Testis (tissue), 3 donors: ENCODE data around the gene MPND. TPM values are rescaled to one million over a fixed set of nuclear protein-coding genes. Genes with fewer than 3 reads are reported as not detected.

Experiments
- DNase-seq: peaks from one replicate; pipeline ENCODE4 v3.0.0-alpha.2; 2019
- H3K27ac ChIP-seq, 2 donors: fragments of 200-600 bp; sonication (generic); one replicate each; pipeline ENCODE4 v1.5.1; 2019
- H3K27me3 ChIP-seq: fragments of 200-600 bp; sonication (generic); one replicate; pipeline ENCODE4 v1.5.1; 2019
- H3K36me3 ChIP-seq: fragments of 200-600 bp; sonication (generic); one replicate; pipeline ENCODE4 v1.5.1; 2017; ENCODE audit warnings: low read depth; ENCODE audit errors: missing control alignments
- H3K4me1 ChIP-seq: fragments of 200-600 bp; sonication (generic); one replicate; pipeline ENCODE4 v1.5.1; 2019
- H3K4me3 ChIP-seq, 2 donors: fragments of 200-600 bp; sonication (generic); one replicate each; pipeline ENCODE4 v1.5.1; 2017 to 2019
- H3K9me3 ChIP-seq: fragments of 200-600 bp; sonication (generic); one replicate; pipeline ENCODE4 v1.5.1; 2017
- POLR2A ChIP-seq: fragments of 450-650 bp; IDR thresholded peaks from one replicate; pipeline ENCODE4 v1.6.1; 2017; ENCODE audit warnings: antibody characterized with exemption, mild to moderate bottlenecking, moderate library complexity
- WGBS, 2 donors: methylation state at CpG; one replicate each; pipeline ENCODE4 v1.1.5; 2018; 5-methylcytosine and 5-hydroxymethylcytosine counted together
- intact Hi-C: fragments of 100-400 bp; cut with DNase I; formaldehyde crosslinking; loops from one replicate; pipeline ENCODE4 v1.15.1; 2023; ENCODE audit warnings: low total_unique reads
- polyA plus RNA-seq: library from polyadenylated mRNA; stranded (reverse); fragments of 350-450 nt; fragmentation: Illumina TruSeq; extraction: RNeasy Lipid Tissue Mini Kit (QIAGEN cat#74804); gene quantifications from one replicate; pipeline ENCODE4 v1.2.3, GENCODE V29; 2014; ENCODE audit warnings: low read depth, low replicate concordance; ENCODE audit not compliant: insufficient read depth
- total RNA-seq, 2 donors: library from RNA; depleted of rRNA; stranded (reverse); fragments of >200 nt; gene quantifications; one replicate each; pipeline ENCODE4 v1.2.3, GENCODE V29; 2016
- TF ChIP-seq, protein P1 (sequence below), 3 experiments: fragments of 450-650 bp in 2 of 3; fragments of 200-600 bp in 1 of 3; sonication (generic) in 1 of 3; IDR thresholded peaks; one replicate each; pipeline ENCODE4 v1.5.1; 2016 to 2019; ENCODE audit warnings: antibody characterized with exemption in 3 of 3, mild to moderate bottlenecking in 2 of 3, moderate library complexity in 1 of 3

Gene MPND
- total and polyA plus RNA-seq, 3 donors from 2014 or later: 9.1 to 14.3 (median 13.3) TPM

DNA sequence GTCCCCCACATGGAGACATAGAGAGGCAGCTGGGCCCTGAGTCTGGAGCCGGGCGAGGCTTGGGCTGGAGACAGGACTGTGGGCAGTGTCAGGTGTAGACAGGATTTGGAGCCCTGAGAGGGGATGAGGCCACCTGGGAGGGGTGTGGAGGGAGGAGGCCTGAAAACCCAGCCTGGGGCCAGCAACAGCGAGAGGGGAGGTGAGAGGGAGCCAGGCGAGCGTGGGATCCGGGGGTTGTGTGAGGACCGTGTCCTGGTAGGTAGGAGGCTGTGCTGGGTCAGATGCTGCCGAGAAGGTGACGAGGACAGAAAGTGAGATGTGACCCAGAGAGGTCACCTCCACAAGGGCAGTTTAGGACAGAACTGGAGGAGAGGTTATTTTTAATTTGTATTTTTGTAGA lies 7.4 kb downstream of the MPND start:
- Histone ChIP-seq H3K4me1 (no peaks in the 10 kb centered on the region), H3K36me3 (no peaks in the 10 kb centered on the region), H3K9me3 (no peaks in the 10 kb centered on the region), H3K27ac (no peak overlapping the region), H3K27me3 (no peaks in the 10 kb centered on the region), H3K4me3 (no peak overlapping the region)
- TF ChIP-seq POLR2A: no peak
- TF ChIP-seq, protein P1, sequence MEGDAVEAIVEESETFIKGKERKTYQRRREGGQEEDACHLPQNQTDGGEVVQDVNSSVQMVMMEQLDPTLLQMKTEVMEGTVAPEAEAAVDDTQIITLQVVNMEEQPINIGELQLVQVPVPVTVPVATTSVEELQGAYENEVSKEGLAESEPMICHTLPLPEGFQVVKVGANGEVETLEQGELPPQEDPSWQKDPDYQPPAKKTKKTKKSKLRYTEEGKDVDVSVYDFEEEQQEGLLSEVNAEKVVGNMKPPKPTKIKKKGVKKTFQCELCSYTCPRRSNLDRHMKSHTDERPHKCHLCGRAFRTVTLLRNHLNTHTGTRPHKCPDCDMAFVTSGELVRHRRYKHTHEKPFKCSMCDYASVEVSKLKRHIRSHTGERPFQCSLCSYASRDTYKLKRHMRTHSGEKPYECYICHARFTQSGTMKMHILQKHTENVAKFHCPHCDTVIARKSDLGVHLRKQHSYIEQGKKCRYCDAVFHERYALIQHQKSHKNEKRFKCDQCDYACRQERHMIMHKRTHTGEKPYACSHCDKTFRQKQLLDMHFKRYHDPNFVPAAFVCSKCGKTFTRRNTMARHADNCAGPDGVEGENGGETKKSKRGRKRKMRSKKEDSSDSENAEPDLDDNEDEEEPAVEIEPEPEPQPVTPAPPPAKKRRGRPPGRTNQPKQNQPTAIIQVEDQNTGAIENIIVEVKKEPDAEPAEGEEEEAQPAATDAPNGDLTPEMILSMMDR (IDR thresholded peaks at IDR 0.05): no peak
- 91 to 92% methylated on average over 9 of the region's 9 CpGs for WGBS, 2 donors
- intact Hi-C loops: loop anchor here (10.0 kb wide), 1 partner anchor 76 kb away; the partner anchor contains the start of gene SHD
- DNase-seq: no peak

DNA sequence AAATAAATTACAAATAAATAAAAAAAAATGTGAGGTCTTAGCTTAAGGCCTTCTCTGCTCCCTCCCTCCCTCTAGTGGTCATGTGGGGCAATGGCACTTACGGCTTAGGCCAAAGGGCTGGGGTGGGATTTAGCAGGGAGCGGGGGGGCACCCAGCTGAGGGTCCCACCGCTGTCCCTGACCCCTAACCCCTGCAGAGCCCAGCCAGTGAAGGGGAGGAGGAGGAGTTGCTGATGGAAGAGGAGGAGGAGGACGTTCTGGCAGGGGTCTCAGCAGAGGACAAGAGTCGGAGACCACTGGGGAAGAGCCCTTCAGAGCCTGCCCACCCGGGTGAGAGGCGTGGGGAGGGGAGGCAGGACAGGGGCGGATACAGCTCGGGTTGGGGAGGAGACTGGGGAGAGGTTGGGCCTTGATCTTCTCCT lies 9.3 kb downstream of the MPND start:
- Histone ChIP-seq H3K9me3 (no peaks in the 10 kb centered on the region), H3K36me3 (no peaks in the 10 kb centered on the region), H3K4me3 (no peak overlapping the region), H3K27me3 (no peaks in the 10 kb centered on the region), H3K4me1 (no peaks in the 10 kb centered on the region), H3K27ac (no peak overlapping the region)
- DNase-seq: peak; percentile 42
- intact Hi-C loops: loop anchor here (10.0 kb wide), 1 partner anchor 78 kb away; the partner anchor contains the start of gene SHD
- TF ChIP-seq, protein P1 (IDR thresholded peaks at IDR 0.05): peak; percentile 54 to 92 (median 64)
- no peak for TF ChIP-seq POLR2A
- whole genome bisulfite sequencing, 2 donors: 47 to 55% methylated on average over 8 to 9 of the region's 9 CpGs

DNA sequence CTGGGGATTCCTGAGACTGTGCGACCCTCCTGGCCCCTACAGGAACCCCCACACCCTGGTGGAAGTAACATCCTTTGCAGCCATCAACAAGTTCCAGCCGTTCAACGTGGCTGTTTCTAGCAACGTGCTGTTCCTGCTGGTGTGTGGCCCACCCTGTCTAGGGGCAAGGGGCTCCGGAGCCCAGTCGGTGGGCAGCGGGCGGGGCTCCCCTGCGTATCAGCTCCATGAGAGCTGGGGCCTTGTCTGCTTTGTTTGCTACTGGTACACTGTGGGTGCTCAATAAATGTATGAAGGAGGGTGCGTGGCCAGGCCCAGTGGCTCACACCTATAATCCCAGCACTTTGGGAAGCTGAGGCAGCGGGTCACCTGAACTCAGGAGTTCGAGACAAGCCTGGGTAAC lies 10.9 kb downstream of the MPND start:
- no peak for TF ChIP-seq POLR2A
- TF ChIP-seq, protein P1 (IDR thresholded peaks at IDR 0.05): no peak
- H3K27ac ChIP-seq: no peak overlapping the region
- H3K36me3 ChIP-seq: no peaks in the 10 kb centered on the region
- intact Hi-C loops: loop anchor here (10.0 kb wide), 1 partner anchor 79 kb away; the partner anchor contains the start of gene SHD
- no peaks in the 10 kb centered on the region for H3K27me3 ChIP-seq
- H3K4me3 ChIP-seq: no peak overlapping the region
- no peaks in the 10 kb centered on the region for H3K9me3 ChIP-seq
- no peak for DNase-seq
- 70 to 86% methylated on average over 4 to 12 of the region's 12 CpGs for WGBS, 2 donors
- peaks cover 3% of the 10 kb centered on the region for H3K4me1 ChIP-seq

DNA sequence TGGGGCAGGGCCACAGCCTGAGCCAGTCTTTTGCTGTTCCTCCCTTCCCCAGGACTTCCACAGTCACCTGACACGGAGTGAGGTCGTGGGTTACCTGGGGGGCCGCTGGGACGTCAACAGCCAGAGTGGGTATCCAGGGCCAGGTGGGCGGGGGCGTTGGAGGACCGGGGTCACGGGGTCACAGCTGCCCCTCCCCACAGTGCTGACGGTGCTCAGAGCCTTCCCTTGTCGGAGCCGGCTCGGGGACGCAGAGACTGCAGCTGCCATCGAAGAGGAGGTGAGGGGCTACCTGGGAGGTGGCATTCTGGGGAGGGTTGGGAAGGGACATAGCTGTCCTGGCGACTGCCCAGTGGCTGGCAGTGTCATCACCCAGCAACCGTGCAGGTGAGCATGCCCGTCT lies 11.5 kb downstream of the MPND start:
- Histone ChIP-seq H3K27me3 (no peaks in the 10 kb centered on the region), H3K9me3 (no peaks in the 10 kb centered on the region), H3K36me3 (no peaks in the 10 kb centered on the region), H3K27ac (no peak overlapping the region), H3K4me3 (no peak overlapping the region), H3K4me1 (peaks cover 7% of the 10 kb centered on the region)
- WGBS, 2 donors: 83 to 91% methylated on average over 4 to 17 of the region's 17 CpGs
- intact Hi-C loops: loop anchor here (10.0 kb wide), 1 partner anchor 80 kb away; the partner anchor contains the start of gene SHD
- no peak for TF ChIP-seq POLR2A
- DNase-seq: no peak

DNA sequence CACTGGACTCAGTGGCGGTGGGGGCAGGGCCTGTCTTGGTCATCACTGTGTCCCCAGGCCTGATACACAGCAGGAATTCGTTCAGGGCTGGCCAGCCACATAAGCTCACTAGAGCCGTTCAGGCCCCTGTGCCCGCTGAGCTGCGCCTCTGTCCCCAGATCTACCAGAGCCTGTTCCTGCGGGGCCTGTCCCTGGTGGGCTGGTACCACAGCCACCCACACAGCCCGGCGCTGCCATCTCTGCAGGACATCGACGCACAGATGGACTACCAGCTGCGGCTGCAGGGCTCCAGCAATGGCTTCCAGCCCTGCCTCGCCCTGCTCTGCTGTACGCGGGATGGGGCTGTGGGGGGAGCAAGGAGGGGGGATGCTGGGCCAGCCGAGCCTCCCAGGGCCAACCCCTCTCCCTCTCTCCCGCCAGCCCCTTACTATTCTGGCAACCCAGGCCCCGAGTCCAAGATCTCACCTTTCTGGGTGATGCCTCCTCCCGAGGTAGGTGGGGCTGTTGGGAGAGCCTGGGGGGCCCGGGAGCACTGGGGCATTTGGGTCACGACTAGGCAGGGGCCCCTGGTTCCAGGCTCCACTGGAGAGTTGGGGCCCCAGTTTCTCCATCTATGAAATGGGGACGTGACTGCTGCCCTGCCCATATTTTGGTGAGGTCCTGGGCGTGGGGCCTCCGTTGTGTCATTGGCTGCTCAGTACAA lies 13.9 kb downstream of the MPND start:
- Histone ChIP-seq H3K4me3 (no peak overlapping the region), H3K27ac (no peak overlapping the region), H3K36me3 (no peaks in the 10 kb centered on the region), H3K4me1 (peaks cover 23% of the 10 kb centered on the region), H3K9me3 (no peaks in the 10 kb centered on the region), H3K27me3 (no peaks in the 10 kb centered on the region)
- intact Hi-C loops: loop anchor here (10.0 kb wide), 1 partner anchor 82 kb away; the partner anchor contains the start of gene SHD
- TF ChIP-seq, protein P1 (IDR thresholded peaks at IDR 0.05): no peak
- TF ChIP-seq POLR2A: no peak
- no peak for DNase-seq
- 83 to 85% methylated on average over 17 to 23 of the region's 23 CpGs for WGBS, 2 donors
